Transverse colon (tissue), 4 donors: ENCODE results near the gene TMEM132D.

Experiments used
- EP300 ChIP-seq: sonication (generic); formaldehyde crosslinking; IDR thresholded peaks from one replicate; pipeline ENCODE4 v1.6.1; 2017; ENCODE audit warnings: antibody characterized with exemption, low read depth
- POLR2A ChIP-seq: fragments of 450-650 bp; IDR thresholded peaks from one replicate; pipeline ENCODE4 v1.6.1; 2016; ENCODE audit warnings: antibody characterized with exemption, mild to moderate bottlenecking, moderate library complexity
- POLR2AphosphoS5 ChIP-seq, 3 donors: sonication (generic); formaldehyde crosslinking; IDR thresholded peaks; one replicate each; pipeline ENCODE4 v1.6.1; 2016; ENCODE audit warnings: antibody characterized with exemption in 3 of 3
- TF ChIP-seq, protein P1 (sequence below), 5 experiments: fragments of 200-600 bp in 3 of 5; fragments of 450-650 bp in 2 of 5; sonication (generic) in 3 of 5; IDR thresholded peaks; 1 replicate in 2 of 5; 2 replicates in 3 of 5; pipeline ENCODE4 v1.5.1; 2016 to 2017; ENCODE audit warnings: antibody characterized with exemption in 5 of 5, inconsistent platforms in 3 of 5, mild to moderate bottlenecking in 2 of 5, moderate library complexity in 1 of 5

DNA sequence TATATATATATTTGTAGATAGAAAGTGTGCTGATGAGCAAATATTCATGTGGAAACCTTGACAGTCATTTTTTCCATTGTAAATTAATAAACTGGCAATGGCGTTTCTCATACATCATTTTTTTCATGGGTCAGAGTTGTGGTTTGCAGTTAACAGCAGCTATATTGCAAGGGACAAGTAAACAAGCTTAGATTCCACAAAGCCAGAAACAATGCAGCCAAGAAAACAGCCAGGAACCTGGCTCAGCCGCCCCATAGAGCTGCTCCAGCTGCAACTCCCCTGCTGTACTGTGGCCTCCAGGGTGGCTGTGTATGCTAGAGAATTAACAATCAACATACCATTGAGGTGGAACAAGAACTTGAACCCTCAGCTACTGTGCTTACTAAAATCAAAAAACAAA is 298.2 kb downstream of the TMEM132D start:
- TF ChIP-seq, protein P1, sequence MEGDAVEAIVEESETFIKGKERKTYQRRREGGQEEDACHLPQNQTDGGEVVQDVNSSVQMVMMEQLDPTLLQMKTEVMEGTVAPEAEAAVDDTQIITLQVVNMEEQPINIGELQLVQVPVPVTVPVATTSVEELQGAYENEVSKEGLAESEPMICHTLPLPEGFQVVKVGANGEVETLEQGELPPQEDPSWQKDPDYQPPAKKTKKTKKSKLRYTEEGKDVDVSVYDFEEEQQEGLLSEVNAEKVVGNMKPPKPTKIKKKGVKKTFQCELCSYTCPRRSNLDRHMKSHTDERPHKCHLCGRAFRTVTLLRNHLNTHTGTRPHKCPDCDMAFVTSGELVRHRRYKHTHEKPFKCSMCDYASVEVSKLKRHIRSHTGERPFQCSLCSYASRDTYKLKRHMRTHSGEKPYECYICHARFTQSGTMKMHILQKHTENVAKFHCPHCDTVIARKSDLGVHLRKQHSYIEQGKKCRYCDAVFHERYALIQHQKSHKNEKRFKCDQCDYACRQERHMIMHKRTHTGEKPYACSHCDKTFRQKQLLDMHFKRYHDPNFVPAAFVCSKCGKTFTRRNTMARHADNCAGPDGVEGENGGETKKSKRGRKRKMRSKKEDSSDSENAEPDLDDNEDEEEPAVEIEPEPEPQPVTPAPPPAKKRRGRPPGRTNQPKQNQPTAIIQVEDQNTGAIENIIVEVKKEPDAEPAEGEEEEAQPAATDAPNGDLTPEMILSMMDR (IDR thresholded peaks at IDR 0.05), result no peak
- TF ChIP-seq EP300 (no peak), POLR2A (no peak), POLR2AphosphoS5 (IDR thresholded peaks at IDR 0.05) (no peak)
